WTC11 (cell line): ENCODE results near the gene WNT16. TPM values are rescaled to one million over a fixed set of nuclear protein-coding genes. Genes with fewer than 3 reads are reported as not detected.

Experiments
- ATAC-seq: fragments of 200-7000 bp; cut with Tn5 transposase; 2 replicates; pipeline ENCODE4 v1.10.0; 2021; ENCODE audit warnings: mild to moderate bottlenecking, moderate library complexity
- CTCF ChIA-PET: fragments of 300-600 bp; sonication (Branson Sonifier 250); formaldehyde crosslinking; loops from one replicate; lab custom pipeline; 2021; ENCODE audit warnings: antibody characterized with exemption; lab: Charles Lee
- POLR2A ChIA-PET: fragments of 350-600 bp; sonication (Branson Sonifier 250); formaldehyde crosslinking; loops from one replicate; lab custom pipeline; 2021; ENCODE audit warnings: antibody characterized with exemption; lab: Charles Lee
- DNase-seq: peaks from one replicate; pipeline ENCODE4 v3.0.0; 2021; ENCODE audit warnings: low spot score
- H3K27ac Mint-ChIP-seq: 2 replicates; pipeline ENCODE4 v1.8.0; 2021; ENCODE audit warnings: mixed read lengths
- H3K27me3 Mint-ChIP-seq: 2 replicates; pipeline ENCODE4 v1.8.0; 2021; ENCODE audit warnings: low read depth, mild to moderate bottlenecking, moderate library complexity, mixed read lengths
- H3K36me3 Mint-ChIP-seq: 2 replicates; pipeline ENCODE4 v1.8.0; 2021; ENCODE audit warnings: mixed read lengths
- H3K4me1 Mint-ChIP-seq: 2 replicates; pipeline ENCODE4 v1.8.0; 2022; ENCODE audit warnings: mixed read lengths
- H3K4me3 Mint-ChIP-seq: 2 replicates; pipeline ENCODE4 v1.8.0; 2021; ENCODE audit warnings: mild to moderate bottlenecking, moderate library complexity, mixed read lengths
- H3K9me3 Mint-ChIP-seq: 2 replicates; pipeline ENCODE4 v1.8.0; 2021; ENCODE audit warnings: mixed read lengths
- CBFB ChIP-seq: sonication (generic); formaldehyde crosslinking; IDR thresholded peaks from 2 replicates; pipeline ENCODE4 v1.8.1; 2022; ENCODE audit warnings: mild to moderate bottlenecking, low read depth, missing genetic modification reagents
- EMX1 ChIP-seq: fragments of 250-450 bp; sonication (Bioruptor Pico); IDR thresholded peaks from 2 replicates; pipeline ENCODE4 v1.8.0; 2021; ENCODE audit warnings: mild to moderate bottlenecking
- GRHL2 ChIP-seq: fragments of 250-450 bp; sonication (Bioruptor Pico); IDR thresholded peaks from 2 replicates; pipeline ENCODE4 v1.8.0; 2022; ENCODE audit warnings: mild to moderate bottlenecking, moderate library complexity; ENCODE audit not compliant: insufficient replicate concordance, severe bottlenecking
- HMGA2 ChIP-seq: fragments of 250-450 bp; sonication (Bioruptor Pico); IDR thresholded peaks from 2 replicates; pipeline ENCODE4 v1.4.0; 2021; ENCODE audit warnings: mild to moderate bottlenecking, moderate library complexity
- MYBL2 ChIP-seq: sonication (generic); formaldehyde crosslinking; IDR thresholded peaks from 2 replicates; pipeline ENCODE4 v1.8.1; 2023; ENCODE audit warnings: mild to moderate bottlenecking, moderate library complexity, missing genetic modification reagents
- NFE2L1 ChIP-seq: sonication (generic); formaldehyde crosslinking; IDR thresholded peaks from 2 replicates; pipeline ENCODE4 v1.8.1; 2023; ENCODE audit warnings: missing genetic modification reagents
- NFYB ChIP-seq: sonication (generic); formaldehyde crosslinking; conservative IDR thresholded peaks from 2 replicates; pipeline ENCODE4 v1.8.0; 2022; ENCODE audit warnings: low read depth, missing genetic modification reagents
- NR3C1 ChIP-seq: sonication (generic); formaldehyde crosslinking; conservative IDR thresholded peaks from 2 replicates; pipeline ENCODE4 v1.8.1; 2023; ENCODE audit warnings: low read depth, mild to moderate bottlenecking, missing genetic modification reagents
- RELA ChIP-seq: sonication (generic); formaldehyde crosslinking; IDR thresholded peaks from 2 replicates; pipeline ENCODE4 v1.8.1; 2022; ENCODE audit warnings: missing genetic modification reagents, mild to moderate bottlenecking, borderline replicate concordance
- SMAD4 ChIP-seq: sonication (generic); formaldehyde crosslinking; IDR thresholded peaks from 2 replicates; pipeline ENCODE4 v1.8.0; 2022; ENCODE audit warnings: mild to moderate bottlenecking, missing genetic modification reagents
- SOX15 ChIP-seq: fragments of 250-450 bp; sonication (Bioruptor Pico); IDR thresholded peaks from 2 replicates; pipeline ENCODE4 v1.9.0; 2021; ENCODE audit warnings: mild to moderate bottlenecking
- ZBTB21 ChIP-seq: sonication (generic); formaldehyde crosslinking; IDR thresholded peaks from 2 replicates; pipeline ENCODE4 v1.8.1; 2023; ENCODE audit warnings: mild to moderate bottlenecking, missing genetic modification reagents, borderline replicate concordance
- ZNF423 ChIP-seq: fragments of 250-450 bp; sonication (Bioruptor Pico); IDR thresholded peaks from 2 replicates; pipeline ENCODE4 v2.1.2; 2022; ENCODE audit warnings: mild to moderate bottlenecking, moderate library complexity
- ZNF671 ChIP-seq: fragments of 250-450 bp; sonication (Bioruptor Pico); IDR thresholded peaks from 2 replicates; pipeline ENCODE4 v1.8.0; 2021; ENCODE audit warnings: mild to moderate bottlenecking
- total RNA-seq: library from RNA; stranded (reverse); gene quantifications from 3 replicates; pipeline ENCODE4 v1.2.3, GENCODE V29; 2021
- TF ChIP-seq, protein P1 (sequence below): sonication (generic); formaldehyde crosslinking; IDR thresholded peaks from 2 replicates; pipeline ENCODE4 v1.8.1; 2022; ENCODE audit warnings: mild to moderate bottlenecking, missing genetic modification reagents, moderate library complexity, borderline replicate concordance
- TF ChIP-seq, protein P2 (sequence below): sonication (generic); formaldehyde crosslinking; conservative IDR thresholded peaks from 2 replicates; pipeline ENCODE4 v1.8.1; 2022; ENCODE audit warnings: mild to moderate bottlenecking, missing genetic modification reagents
- TF ChIP-seq, protein P3 (sequence below): fragments of 250-450 bp; sonication (Bioruptor Pico); IDR thresholded peaks from 2 replicates; pipeline ENCODE4 v1.8.0; 2021; ENCODE audit warnings: mild to moderate bottlenecking
- TF ChIP-seq, protein P4 (sequence below): fragments of 250-450 bp; sonication (Bioruptor Pico); IDR thresholded peaks from 2 replicates; pipeline ENCODE4 v1.9.0; 2021; ENCODE audit warnings: mild to moderate bottlenecking
- TF ChIP-seq, protein P5 (sequence below): sonication (generic); formaldehyde crosslinking; IDR thresholded peaks from 2 replicates; pipeline ENCODE4 v1.8.1; 2023; ENCODE audit warnings: mild to moderate bottlenecking, missing genetic modification reagents, moderate library complexity
- TF ChIP-seq, protein P6 (sequence below): sonication (generic); formaldehyde crosslinking; IDR thresholded peaks from 2 replicates; pipeline ENCODE4 v1.8.1; 2023; ENCODE audit warnings: mild to moderate bottlenecking, missing genetic modification reagents
- TF ChIP-seq, protein P7 (sequence below): fragments of 200-600 bp; IDR thresholded peaks from 2 replicates; pipeline ENCODE4 v1.8.0; 2022; ENCODE audit warnings: antibody characterized with exemption
- TF ChIP-seq, protein P8 (sequence below): sonication (generic); formaldehyde crosslinking; IDR thresholded peaks from 2 replicates; pipeline ENCODE4 v1.8.1; 2023; ENCODE audit warnings: mild to moderate bottlenecking, moderate library complexity, missing genetic modification reagents

WNT16 gene
- total RNA-seq, 1 experiment from 2014 or later, result 0.33 TPM

DNA sequence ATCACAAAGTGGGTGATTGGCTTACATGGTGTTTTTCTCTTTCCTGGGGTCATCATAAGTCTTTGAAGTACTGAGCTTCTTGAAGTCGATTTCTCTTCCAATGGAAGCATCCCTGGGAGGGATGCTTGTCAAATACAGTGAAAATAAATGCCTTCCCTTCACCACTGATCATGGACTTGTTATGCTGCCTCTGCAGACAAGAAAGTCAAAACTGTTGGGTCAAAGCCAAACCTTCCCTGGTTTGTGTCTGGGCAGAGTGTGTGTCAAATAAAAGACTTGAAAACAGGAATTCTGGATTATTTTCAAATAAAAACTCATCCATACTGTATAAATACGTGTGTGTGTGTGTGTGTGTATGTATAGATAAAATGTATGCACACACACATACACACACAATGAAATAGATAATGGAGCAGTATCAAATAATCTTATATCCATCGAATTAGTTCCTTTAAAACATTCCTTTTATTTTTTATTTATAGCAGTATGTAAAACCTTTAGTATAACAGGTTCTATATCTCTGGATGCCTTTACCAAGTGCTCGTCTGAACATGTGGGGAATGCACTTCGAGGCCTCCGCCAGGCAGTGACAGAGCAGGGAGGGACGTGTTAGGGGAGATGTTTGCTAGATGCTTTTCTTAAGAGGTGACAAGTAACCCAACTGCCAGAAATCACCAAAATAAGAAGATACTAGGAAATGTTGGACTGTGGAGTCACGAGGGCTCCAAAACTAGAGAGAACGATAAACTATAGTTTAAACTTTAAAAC, 27.2 kb upstream of the WNT16 start (continued):
- TF ChIP-seq, protein P1, sequence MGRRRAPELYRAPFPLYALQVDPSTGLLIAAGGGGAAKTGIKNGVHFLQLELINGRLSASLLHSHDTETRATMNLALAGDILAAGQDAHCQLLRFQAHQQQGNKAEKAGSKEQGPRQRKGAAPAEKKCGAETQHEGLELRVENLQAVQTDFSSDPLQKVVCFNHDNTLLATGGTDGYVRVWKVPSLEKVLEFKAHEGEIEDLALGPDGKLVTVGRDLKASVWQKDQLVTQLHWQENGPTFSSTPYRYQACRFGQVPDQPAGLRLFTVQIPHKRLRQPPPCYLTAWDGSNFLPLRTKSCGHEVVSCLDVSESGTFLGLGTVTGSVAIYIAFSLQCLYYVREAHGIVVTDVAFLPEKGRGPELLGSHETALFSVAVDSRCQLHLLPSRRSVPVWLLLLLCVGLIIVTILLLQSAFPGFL (CRISPR knock-in tag), result no peak
- TF ChIP-seq SMAD4 (CRISPR knock-in tag) (no peak), GRHL2 (CRISPR knock-in tag) (no peak), SOX15 (CRISPR knock-in tag) (no peak)
- TF ChIP-seq, protein P2, sequence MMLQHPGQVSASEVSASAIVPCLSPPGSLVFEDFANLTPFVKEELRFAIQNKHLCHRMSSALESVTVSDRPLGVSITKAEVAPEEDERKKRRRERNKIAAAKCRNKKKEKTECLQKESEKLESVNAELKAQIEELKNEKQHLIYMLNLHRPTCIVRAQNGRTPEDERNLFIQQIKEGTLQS, result no peak
- TF ChIP-seq, protein P3, sequence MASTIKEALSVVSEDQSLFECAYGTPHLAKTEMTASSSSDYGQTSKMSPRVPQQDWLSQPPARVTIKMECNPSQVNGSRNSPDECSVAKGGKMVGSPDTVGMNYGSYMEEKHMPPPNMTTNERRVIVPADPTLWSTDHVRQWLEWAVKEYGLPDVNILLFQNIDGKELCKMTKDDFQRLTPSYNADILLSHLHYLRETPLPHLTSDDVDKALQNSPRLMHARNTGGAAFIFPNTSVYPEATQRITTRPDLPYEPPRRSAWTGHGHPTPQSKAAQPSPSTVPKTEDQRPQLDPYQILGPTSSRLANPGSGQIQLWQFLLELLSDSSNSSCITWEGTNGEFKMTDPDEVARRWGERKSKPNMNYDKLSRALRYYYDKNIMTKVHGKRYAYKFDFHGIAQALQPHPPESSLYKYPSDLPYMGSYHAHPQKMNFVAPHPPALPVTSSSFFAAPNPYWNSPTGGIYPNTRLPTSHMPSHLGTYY (CRISPR knock-in tag), result no peak

DNA sequence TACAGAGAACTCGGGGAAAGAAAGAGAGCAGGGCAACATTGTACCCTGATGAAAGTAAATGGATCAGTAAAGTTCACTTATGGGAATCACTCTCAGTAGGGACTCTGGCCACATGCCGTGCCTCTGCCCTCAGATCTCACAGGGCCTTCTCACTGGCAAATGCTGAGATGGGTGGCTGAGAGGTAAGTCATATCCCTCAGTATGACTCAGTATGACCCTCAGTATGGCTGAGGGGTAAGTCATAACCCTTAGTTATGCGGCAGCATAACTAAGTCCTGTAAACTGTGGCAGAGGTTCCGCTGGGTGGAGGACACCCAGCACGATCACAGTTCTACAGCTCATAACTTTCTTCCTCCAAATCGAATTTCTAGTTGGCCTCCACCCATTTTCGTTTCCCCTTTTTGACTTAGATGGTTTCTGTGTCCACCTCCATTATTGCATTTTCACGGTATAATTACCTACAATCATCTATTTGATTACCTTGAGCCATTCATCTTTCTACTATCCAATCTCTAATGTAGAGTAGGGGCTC, 26.5 kb upstream of the WNT16 start:
- TF ChIP-seq, protein P4, sequence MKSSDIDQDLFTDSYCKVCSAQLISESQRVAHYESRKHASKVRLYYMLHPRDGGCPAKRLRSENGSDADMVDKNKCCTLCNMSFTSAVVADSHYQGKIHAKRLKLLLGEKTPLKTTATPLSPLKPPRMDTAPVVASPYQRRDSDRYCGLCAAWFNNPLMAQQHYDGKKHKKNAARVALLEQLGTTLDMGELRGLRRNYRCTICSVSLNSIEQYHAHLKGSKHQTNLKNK (CRISPR knock-in tag), result no peak
- TF ChIP-seq, protein P5, sequence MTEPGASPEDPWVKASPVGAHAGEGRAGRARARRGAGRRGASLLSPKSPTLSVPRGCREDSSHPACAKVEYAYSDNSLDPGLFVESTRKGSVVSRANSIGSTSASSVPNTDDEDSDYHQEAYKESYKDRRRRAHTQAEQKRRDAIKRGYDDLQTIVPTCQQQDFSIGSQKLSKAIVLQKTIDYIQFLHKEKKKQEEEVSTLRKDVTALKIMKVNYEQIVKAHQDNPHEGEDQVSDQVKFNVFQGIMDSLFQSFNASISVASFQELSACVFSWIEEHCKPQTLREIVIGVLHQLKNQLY, result no peak
- Mint-ChIP-seq H3K27ac (no peak overlapping the region), H3K4me1 (peaks cover 17% of the 10 kb centered on the region), H3K4me3 (no peak overlapping the region), H3K9me3 (no peaks in the 10 kb centered on the region), H3K27me3 (no peaks in the 10 kb centered on the region), H3K36me3 (no peaks in the 10 kb centered on the region)
- CTCF ChIA-PET, result no interaction called here
- DNase-seq, result no peak
- no peak for ATAC-seq
- POLR2A ChIA-PET, result no interaction called here

DNA sequence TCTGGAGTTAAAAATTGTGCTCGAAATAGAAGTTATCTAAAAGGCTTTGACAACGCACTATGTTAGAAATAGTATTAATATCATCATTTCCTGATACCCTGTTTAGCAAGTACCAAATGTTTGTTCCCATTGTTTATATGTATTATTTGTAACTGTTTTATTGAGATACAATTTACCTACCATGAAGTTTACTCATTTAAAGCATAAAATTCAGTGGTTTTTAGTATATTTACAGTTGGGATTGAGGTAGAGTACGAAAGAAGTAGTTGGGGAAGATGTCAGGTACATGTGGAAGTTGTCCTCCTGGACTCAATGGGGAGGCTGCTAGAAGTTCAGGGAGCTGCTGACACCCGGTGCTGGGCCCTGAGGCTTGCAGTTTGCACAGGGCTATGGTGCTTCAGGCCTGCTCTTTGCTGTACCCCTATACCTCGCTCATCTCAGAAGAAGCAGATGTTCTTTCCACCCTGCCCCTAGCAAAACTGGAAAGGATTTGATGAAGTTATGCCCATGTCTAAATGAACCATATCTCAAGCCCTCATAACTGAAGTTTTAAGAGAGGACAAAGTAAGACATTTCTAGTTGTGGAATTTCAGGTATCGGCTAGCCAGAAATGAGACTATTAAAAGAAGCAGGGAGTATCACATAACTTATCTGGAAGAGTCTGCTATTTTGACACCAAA, 25.2 kb upstream of the WNT16 start:
- ChIA-PET CTCF (interaction anchor here (0.6 to 1.0 kb wide), 2 partner anchors 26 to 29 kb away, joined by 3 read pairs; no protein-coding TSS in a partner anchor), POLR2A (no interaction called here)
- Mint-ChIP-seq H3K4me1 (peaks cover 17% of the 10 kb centered on the region), H3K27me3 (no peaks in the 10 kb centered on the region), H3K4me3 (no peak overlapping the region), H3K36me3 (no peaks in the 10 kb centered on the region), H3K9me3 (no peaks in the 10 kb centered on the region), H3K27ac (no peak overlapping the region)
- ATAC-seq, result peak; percentile 90
- peak; percentile 21 for DNase-seq
- TF ChIP-seq, protein P6, sequence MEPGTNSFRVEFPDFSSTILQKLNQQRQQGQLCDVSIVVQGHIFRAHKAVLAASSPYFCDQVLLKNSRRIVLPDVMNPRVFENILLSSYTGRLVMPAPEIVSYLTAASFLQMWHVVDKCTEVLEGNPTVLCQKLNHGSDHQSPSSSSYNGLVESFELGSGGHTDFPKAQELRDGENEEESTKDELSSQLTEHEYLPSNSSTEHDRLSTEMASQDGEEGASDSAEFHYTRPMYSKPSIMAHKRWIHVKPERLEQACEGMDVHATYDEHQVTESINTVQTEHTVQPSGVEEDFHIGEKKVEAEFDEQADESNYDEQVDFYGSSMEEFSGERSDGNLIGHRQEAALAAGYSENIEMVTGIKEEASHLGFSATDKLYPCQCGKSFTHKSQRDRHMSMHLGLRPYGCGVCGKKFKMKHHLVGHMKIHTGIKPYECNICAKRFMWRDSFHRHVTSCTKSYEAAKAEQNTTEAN (CRISPR knock-in tag), result no peak
- no peak for TF ChIP-seq ZBTB21 (CRISPR knock-in tag)
- TF ChIP-seq, protein P7, sequence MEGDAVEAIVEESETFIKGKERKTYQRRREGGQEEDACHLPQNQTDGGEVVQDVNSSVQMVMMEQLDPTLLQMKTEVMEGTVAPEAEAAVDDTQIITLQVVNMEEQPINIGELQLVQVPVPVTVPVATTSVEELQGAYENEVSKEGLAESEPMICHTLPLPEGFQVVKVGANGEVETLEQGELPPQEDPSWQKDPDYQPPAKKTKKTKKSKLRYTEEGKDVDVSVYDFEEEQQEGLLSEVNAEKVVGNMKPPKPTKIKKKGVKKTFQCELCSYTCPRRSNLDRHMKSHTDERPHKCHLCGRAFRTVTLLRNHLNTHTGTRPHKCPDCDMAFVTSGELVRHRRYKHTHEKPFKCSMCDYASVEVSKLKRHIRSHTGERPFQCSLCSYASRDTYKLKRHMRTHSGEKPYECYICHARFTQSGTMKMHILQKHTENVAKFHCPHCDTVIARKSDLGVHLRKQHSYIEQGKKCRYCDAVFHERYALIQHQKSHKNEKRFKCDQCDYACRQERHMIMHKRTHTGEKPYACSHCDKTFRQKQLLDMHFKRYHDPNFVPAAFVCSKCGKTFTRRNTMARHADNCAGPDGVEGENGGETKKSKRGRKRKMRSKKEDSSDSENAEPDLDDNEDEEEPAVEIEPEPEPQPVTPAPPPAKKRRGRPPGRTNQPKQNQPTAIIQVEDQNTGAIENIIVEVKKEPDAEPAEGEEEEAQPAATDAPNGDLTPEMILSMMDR, result no peak
- no peak for TF ChIP-seq CBFB (CRISPR knock-in tag)
- TF ChIP-seq, protein P8, sequence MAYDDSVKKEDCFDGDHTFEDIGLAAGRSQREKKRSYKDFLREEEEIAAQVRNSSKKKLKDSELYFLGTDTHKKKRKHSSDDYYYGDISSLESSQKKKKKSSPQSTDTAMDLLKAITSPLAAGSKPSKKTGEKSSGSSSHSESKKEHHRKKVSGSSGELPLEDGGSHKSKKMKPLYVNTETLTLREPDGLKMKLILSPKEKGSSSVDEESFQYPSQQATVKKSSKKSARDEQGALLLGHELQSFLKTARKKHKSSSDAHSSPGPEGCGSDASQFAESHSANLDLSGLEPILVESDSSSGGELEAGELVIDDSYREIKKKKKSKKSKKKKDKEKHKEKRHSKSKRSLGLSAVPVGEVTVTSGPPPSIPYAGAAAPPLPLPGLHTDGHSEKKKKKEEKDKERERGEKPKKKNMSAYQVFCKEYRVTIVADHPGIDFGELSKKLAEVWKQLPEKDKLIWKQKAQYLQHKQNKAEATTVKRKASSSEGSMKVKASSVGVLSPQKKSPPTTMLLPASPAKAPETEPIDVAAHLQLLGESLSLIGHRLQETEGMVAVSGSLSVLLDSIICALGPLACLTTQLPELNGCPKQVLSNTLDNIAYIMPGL (CRISPR knock-in tag), result no peak
- TF ChIP-seq EMX1 (CRISPR knock-in tag), result no peak
- TF ChIP-seq, protein P5, result no peak
- no peak for TF ChIP-seq NFE2L1 (CRISPR knock-in tag)
- no peak for TF ChIP-seq MYBL2
- TF ChIP-seq NR3C1 (CRISPR knock-in tag), result no peak
- TF ChIP-seq RELA (CRISPR knock-in tag), result no peak
- no peak for TF ChIP-seq ZNF423 (CRISPR knock-in tag)
- no peak for TF ChIP-seq ZNF671 (CRISPR knock-in tag)
- TF ChIP-seq HMGA2 (CRISPR knock-in tag), result no peak
- no peak for TF ChIP-seq NFYB (CRISPR knock-in tag)
